Keratinocyte (primary cell): ENCODE data around the gene AGO3. TPM values are rescaled to one million over a fixed set of nuclear protein-coding genes. Genes with fewer than 3 reads are reported as not detected.

Experiments
- DNase-seq: peaks from one replicate; pipeline ENCODE4 v3.0.0-alpha.2; 2011; ENCODE audit warnings: low read depth, missing footprints, low spot score
- FAIRE-seq: peaks from 2 replicates; lab custom pipeline; 2011; peaks lifted over from hg19 to GRCh38; lab: Jason Lieb, UNC
- H2AFZ ChIP-seq: 2 replicates; pipeline ENCODE4 v1.6.0; 2012; ENCODE audit warnings: low read length, control low read depth, inconsistent platforms; ENCODE audit not compliant: control insufficient read depth
- H3K27ac ChIP-seq: 2 replicates; pipeline ENCODE4 v1.5.1; 2011; ENCODE audit warnings: low read length; ENCODE audit not compliant: control insufficient read depth, insufficient read depth
- H3K27me3 ChIP-seq: 3 replicates; pipeline ENCODE4 v1.6.0; 2011; ENCODE audit warnings: low read length; ENCODE audit not compliant: control insufficient read depth, insufficient read depth; ENCODE audit errors: extremely low read depth
- H3K36me3 ChIP-seq, 2 experiments: 2 replicates in 1 of 2; 3 replicates in 1 of 2; pipeline ENCODE4 v1.5.1; 2011; ENCODE audit warnings: low read length in 2 of 2, mild to moderate bottlenecking in 1 of 2; ENCODE audit not compliant: control insufficient read depth in 2 of 2, insufficient read depth in 2 of 2; ENCODE audit errors: extremely low read depth in 1 of 2
- H3K4me1 ChIP-seq: 3 replicates; pipeline ENCODE4 v1.5.1; 2011; ENCODE audit warnings: low read length; ENCODE audit not compliant: control insufficient read depth, insufficient read depth; ENCODE audit errors: extremely low read depth
- H3K4me2 ChIP-seq: 3 replicates; pipeline ENCODE4 v1.6.0; 2011; ENCODE audit warnings: low read depth, low read length; ENCODE audit not compliant: control insufficient read depth, insufficient read depth; ENCODE audit errors: extremely low read depth
- H3K4me3 ChIP-seq, 3 experiments: fragments of 200-600 bp in 1 of 3; sonication (generic) in 1 of 3; 2 replicates in 2 of 3; 3 replicates in 1 of 3; pipeline ENCODE4 v1.5.1; 2011 to 2016; ENCODE audit warnings: low read length in 3 of 3, mild to moderate bottlenecking in 3 of 3, control low read depth in 2 of 3, inconsistent platforms in 1 of 3, low read depth in 1 of 3, mixed read lengths in 1 of 3, mixed run types in 1 of 3, moderate library complexity in 1 of 3; ENCODE audit not compliant: control insufficient read depth in 2 of 3, insufficient read depth in 2 of 3; ENCODE audit errors: extremely low read depth in 1 of 3
- H3K79me2 ChIP-seq: 2 replicates; pipeline ENCODE4 v1.6.0; 2012; ENCODE audit warnings: low read length; ENCODE audit not compliant: control insufficient read depth, insufficient read depth
- H3K9ac ChIP-seq: 3 replicates; pipeline ENCODE4 v1.6.0; 2011; ENCODE audit warnings: low read length; ENCODE audit not compliant: control insufficient read depth, insufficient read depth; ENCODE audit errors: extremely low read depth
- H3K9me1 ChIP-seq: 3 replicates; pipeline ENCODE4 v1.6.0; 2011; ENCODE audit warnings: low read length; ENCODE audit not compliant: control insufficient read depth, insufficient read depth; ENCODE audit errors: extremely low read depth
- H3K9me3 ChIP-seq: 2 replicates; pipeline ENCODE4 v1.5.1; 2012; ENCODE audit warnings: low read depth, low read length; ENCODE audit not compliant: control insufficient read depth
- H4K20me1 ChIP-seq: 3 replicates; pipeline ENCODE4 v1.6.0; 2011; ENCODE audit warnings: low read length; ENCODE audit not compliant: control insufficient read depth, insufficient read depth; ENCODE audit errors: extremely low read depth
- CTCF ChIP-seq, 3 experiments: IDR thresholded peaks in 1 of 3; conservative IDR thresholded peaks in 1 of 3; optimal IDR thresholded peaks in 1 of 3; 2 replicates in 2 of 3; 3 replicates in 1 of 3; pipeline versions ENCODE3 to v1.5.1; 2011; ENCODE audit warnings: low read length in 3 of 3, mild to moderate bottlenecking in 3 of 3, moderate library complexity in 2 of 3, control low read depth in 1 of 3, inconsistent platforms in 1 of 3; ENCODE audit not compliant: insufficient read depth in 2 of 3; ENCODE audit errors: extremely low read depth in 1 of 3
- EZH2 ChIP-seq: IDR thresholded peaks from one replicate; pipeline ENCODE4 v1.6.1; 2012; ENCODE audit warnings: inconsistent platforms, mild to moderate bottlenecking, low read length, moderate library complexity
- dilution Hi-C: fragments of 300-500 bp; cut with MboI; formaldehyde crosslinking; loops from one replicate; pipeline ENCODE4 v1.7.0; 2020; ENCODE audit warnings: low sequenced_read_pairs; ENCODE audit not compliant: extremely low pct_ligation_motif_present
- polyA plus RNA-seq, 5 experiments: library from polyadenylated mRNA; depleted of rRNA in 3 of 5; stranded (reverse) in 3 of 5; stranded (forward) in 1 of 5; unstranded in 1 of 5; fragments of >200 nt; gene quantifications; 1 replicate in 1 of 5; 2 replicates in 3 of 5; 3 replicates in 1 of 5; pipeline versions ENCODE4 v1.2.1 to v1.2.3, GENCODE V29; 2011 to 2012; ENCODE audit warnings: missing spikeins in 2 of 5, low read depth in 1 of 5, low replicate concordance in 1 of 5

The AGO3 gene
- polyA plus RNA-seq, 1 donor (not counting 4 experiments of a cell fraction or from before 2014, with no cell fraction given) = 14.0 TPM

- Histone ChIP-seq H4K20me1 (no peaks in the 10 kb centered on the region), H3K4me1 (no peaks in the 10 kb centered on the region), H3K36me3 (no peaks in the 10 kb centered on the region), H3K9me3 (no peaks in the 10 kb centered on the region), H2AFZ (no peak overlapping the region), H3K4me2 (no peak overlapping the region), H3K9ac (no peak overlapping the region), H3K27ac (no peak overlapping the region), H3K27me3 (no peaks in the 10 kb centered on the region), H3K79me2 (no peaks in the 10 kb centered on the region), H3K4me3 (no peak overlapping the region), H3K9me1 (no peaks in the 10 kb centered on the region)
- TF ChIP-seq CTCF (optimal IDR thresholded peaks at IDR 0.05 in 1 of 3, IDR thresholded peaks at IDR 0.05 in 1 of 3, conservative IDR thresholded peaks at IDR 0.05 in 1 of 3; ENCODE audit: extremely low read depth in 1 of 3, insufficient read depth in 2 of 3, low read length in 3 of 3) (no peak), EZH2 (no peak)
- dilution Hi-C loops = no loop called here
- DNase-seq (no peak), FAIRE-seq (no peak)
Observed at GRCh38 chr1:36116901-36117300, 186.0 kb downstream of the AGO3 start.

DNA sequence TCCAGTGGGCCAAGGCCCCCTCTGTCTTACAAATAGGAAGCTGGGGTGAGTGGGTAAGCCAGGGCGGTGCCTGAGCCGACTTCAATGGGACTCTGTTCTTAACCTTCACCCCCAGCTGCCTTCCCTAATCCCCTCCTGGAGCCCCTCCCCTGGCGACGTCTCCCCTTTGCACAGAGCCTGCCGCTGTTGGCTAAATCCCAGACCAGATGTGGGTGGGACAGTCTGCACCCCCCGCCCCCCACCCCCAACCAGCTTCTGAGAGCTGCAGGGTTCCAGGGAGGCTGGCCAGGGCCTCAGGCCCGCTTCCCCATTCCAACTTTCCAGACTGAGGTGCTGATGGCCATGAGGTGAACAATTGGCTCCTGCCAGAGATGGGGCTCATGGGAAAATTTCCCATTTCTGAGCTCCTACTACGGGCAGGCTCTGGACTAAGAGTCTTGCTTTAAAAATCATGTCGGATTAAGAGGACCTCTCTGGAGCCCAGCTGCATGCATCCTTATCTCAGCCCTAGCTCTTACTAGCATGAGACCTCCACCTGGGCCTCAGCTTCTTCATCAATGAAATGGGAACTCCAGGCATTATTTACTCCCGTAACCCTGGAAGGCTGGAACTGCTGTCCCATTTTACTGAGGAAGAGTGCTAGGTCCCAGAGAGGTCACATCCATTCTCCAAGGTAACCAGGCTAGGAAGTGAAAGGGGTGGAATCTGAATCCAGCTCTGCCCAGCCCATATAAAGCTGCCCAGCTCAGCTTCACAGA lies 187.7 kb downstream of the AGO3 start:
- Histone ChIP-seq H3K9ac (no peak overlapping the region), H3K79me2 (no peaks in the 10 kb centered on the region), H3K4me2 (no peak overlapping the region), H3K27ac (no peak overlapping the region), H3K9me3 (no peaks in the 10 kb centered on the region), H4K20me1 (no peaks in the 10 kb centered on the region), H2AFZ (no peak overlapping the region), H3K36me3 (no peaks in the 10 kb centered on the region), H3K4me3 (no peak overlapping the region), H3K4me1 (no peaks in the 10 kb centered on the region), H3K27me3 (peaks cover 9% of the 10 kb centered on the region), H3K9me1 (no peaks in the 10 kb centered on the region)
- dilution Hi-C loops = no loop called here
- DNase-seq (no peak), FAIRE-seq (no peak)
- TF ChIP-seq CTCF (optimal IDR thresholded peaks at IDR 0.05 in 1 of 3, IDR thresholded peaks at IDR 0.05 in 1 of 3, conservative IDR thresholded peaks at IDR 0.05 in 1 of 3; ENCODE audit: extremely low read depth in 1 of 3, insufficient read depth in 2 of 3, low read length in 3 of 3) = no peak
- no peak for TF ChIP-seq EZH2
